Adrenal gland (tissue), 12 donors: ENCODE measurements around the gene MKNK2. TPM values are rescaled to one million over a fixed set of nuclear protein-coding genes. Genes with fewer than 3 reads are reported as not detected.

Experiments used
- DNase-seq, 7 donors: peaks; one replicate each; pipeline ENCODE4 v3.0.0-alpha.2; 2019 to 2020
- H3K27ac ChIP-seq, 5 donors: fragments of 200-600 bp; sonication (generic) in 4 of 5; 1 replicate in 3 of 5; 2 replicates in 2 of 5; pipeline versions ENCODE4 v1.5.1 to v1.8.0; 2016 to 2020; ENCODE audit warnings: mild to moderate bottlenecking in 1 of 5
- H3K27me3 ChIP-seq: fragments of 200-600 bp; 2 replicates; pipeline ENCODE4 v1.8.0; 2021
- H3K36me3 ChIP-seq, 2 donors: fragments of 200-600 bp; replicated peaks in 1 of 2; 1 replicate in 1 of 2; 2 replicates in 1 of 2; pipeline versions ENCODE4 v1.5.1 to v1.8.0; 2018 to 2022
- H3K4me1 ChIP-seq, 2 donors: fragments of 200-600 bp; replicated peaks in 1 of 2; 1 replicate in 1 of 2; 2 replicates in 1 of 2; pipeline versions ENCODE4 v1.5.1 to v1.8.0; 2018 to 2021
- H3K4me3 ChIP-seq, 4 donors: fragments of 200-600 bp; sonication (generic) in 3 of 4; one replicate each; pipeline ENCODE4 v1.5.1; 2016 to 2018
- H3K9me3 ChIP-seq, 3 donors: fragments of 200-600 bp; sonication (generic) in 1 of 3; replicated peaks in 1 of 3; 1 replicate in 2 of 3; 2 replicates in 1 of 3; pipeline versions ENCODE4 v1.5.1 to v1.8.0; 2016 to 2021
- CTCF ChIP-seq, 6 experiments: fragments of 450-650 bp in 4 of 6; fragments of 200-600 bp in 2 of 6; sonication (generic) in 1 of 6; IDR thresholded peaks; 1 replicate in 5 of 6; 2 replicates in 1 of 6; pipeline versions ENCODE4 v1.5.1 to v1.8.0; 2016 to 2021; ENCODE audit warnings: antibody characterized with exemption in 6 of 6, mild to moderate bottlenecking in 2 of 6, moderate library complexity in 1 of 6
- POLR2A ChIP-seq, 2 donors: fragments of 450-650 bp; IDR thresholded peaks; one replicate each; pipeline ENCODE4 v1.6.1; 2017; ENCODE audit warnings: antibody characterized with exemption in 2 of 2, mild to moderate bottlenecking in 2 of 2, moderate library complexity in 1 of 2
- WGBS, 4 donors: extraction: QIAGEN DNeasy Blood & Tissue Kit in 2 of 4; methylation state at CpG; one replicate each; pipeline versions ENCODE4 v1.1.5 to v1.1.7; 2013 to 2017; 5-methylcytosine and 5-hydroxymethylcytosine counted together
- intact Hi-C, 2 donors: fragments of 100-400 bp; cut with DNase I; formaldehyde crosslinking; loops; one replicate each; pipeline versions ENCODE4 v1.14.1 to v1.15.0; 2022 to 2023
- polyA plus RNA-seq, 3 donors: library from polyadenylated mRNA; stranded (reverse); fragments of 200-250 nt in 2 of 3; fragments of 350-450 nt in 1 of 3; fragmentation: Illumina TruSeq in 1 of 3; extraction: RNeasy Lipid Tissue Mini Kit (QIAGEN cat#74804) in 1 of 3; gene quantifications; one replicate each; pipeline ENCODE4 v1.2.3, GENCODE V29; 2013 to 2014
- total RNA-seq, 9 donors: library from RNA; depleted of rRNA in 4 of 9; stranded (reverse); fragments of >200 nt in 4 of 9; fragments of 120-200 nt in 1 of 9; fragmentation: NEBNext Ultra II Directional in 1 of 9; extraction: Animal tissue kit (Norgen Biotek cat#: 25700) in 1 of 9; gene quantifications; one replicate each; pipeline versions ENCODE4 v1.1.0 to v1.2.4, GENCODE V29; 2013 to 2023
- donor health status: healthy with polysubstance abuse.
- donor health status: Bipolar disorder and iron deficiency.
- donor health status: DM: yes; HTN: yes; CAD: no.
- donor health status: DM: no; HTN: no; CAD: no.
- donor health status: DM: no; HTN: no; CAD: no.
- donor health status: DM: yes; HTN: yes; CAD: no.

MKNK2 gene
- total and polyA plus RNA-seq, 12 donors: 25.5 to 440 (median 164) TPM

GRCh38 chr19:2099054-2099501, 48.0 kb upstream of the MKNK2 start:
- WGBS, 4 donors: 60 to 76% (median 61%) methylated on average over 2 to 16 of the region's 16 CpGs
- H3K36me3 ChIP-seq: peaks cover 0 to 39% of the 10 kb centered on the region in 2 donors
- H3K9me3 ChIP-seq: no peaks in the 10 kb centered on the region

GRCh38 chr19:2097886-2098327, 46.9 kb upstream of the MKNK2 start:
- H3K27me3 ChIP-seq: no peaks in the 10 kb centered on the region
- peaks cover 0 to 32% of the 10 kb centered on the region in 2 donors for H3K36me3 ChIP-seq
- H3K4me1 ChIP-seq: peaks cover 20 to 34% of the 10 kb centered on the region in 2 donors
- WGBS, 4 donors: 71 to 91% (median 83%) methylated on average over 12 to 23 of the region's 23 CpGs
- no peak overlapping the region for H3K4me3 ChIP-seq
- no peaks in the 10 kb centered on the region for H3K9me3 ChIP-seq
- peak overlapping the region in 1 of 5 donors; percentile 76 for H3K27ac ChIP-seq
- TF ChIP-seq POLR2A (IDR thresholded peaks at IDR 0.05) (no peak), CTCF (IDR thresholded peaks at IDR 0.05) (no peak)
- DNase-seq: peak in 1 of 7 donors; percentile 35
- intact Hi-C loops: no loop called here

More at GRCh38 chr19:2099054-2099501, 48.0 kb upstream of the MKNK2 start:
- TF ChIP-seq POLR2A (IDR thresholded peaks at IDR 0.05) (no peak), CTCF (IDR thresholded peaks at IDR 0.05) (no peak)
- H3K4me3 ChIP-seq: no peak overlapping the region
- no peaks in the 10 kb centered on the region for H3K27me3 ChIP-seq
- H3K27ac ChIP-seq: no peak overlapping the region
- intact Hi-C loops: no loop called here
- peaks cover 20 to 24% of the 10 kb centered on the region in 2 donors for H3K4me1 ChIP-seq
- no peak for DNase-seq

- H3K4me3 ChIP-seq: peak overlapping the region in 1 of 4 donors; percentile 43
- H3K4me1 ChIP-seq: peaks cover 20 to 36% of the 10 kb centered on the region in 2 donors
- H3K36me3 ChIP-seq: peaks cover 0 to 30% of the 10 kb centered on the region in 2 donors
- peak in 4 of 7 donors; percentile 40 to 55 (median 46) for DNase-seq
- no peaks in the 10 kb centered on the region for H3K27me3 ChIP-seq
- peak overlapping the region in 4 of 5 donors; percentile 53 to 76 (median 62) for H3K27ac ChIP-seq
- no peaks in the 10 kb centered on the region for H3K9me3 ChIP-seq
- no peak for TF ChIP-seq CTCF (IDR thresholded peaks at IDR 0.05)
- no peak for TF ChIP-seq POLR2A (IDR thresholded peaks at IDR 0.05)
- WGBS, 4 donors: 2 to 22% (median 20%) methylated on average over 1 to 30 of the region's 30 CpGs
- intact Hi-C loops: no loop called here
Measured at GRCh38 chr19:2097203-2097885, 46.3 kb upstream of the MKNK2 start.

- peaks cover 20 to 41% of the 10 kb centered on the region in 2 donors for H3K4me1 ChIP-seq
Measured at GRCh38 chr19:2096480-2097202, 45.6 kb upstream of the MKNK2 start, which contains the start of gene IZUMO4. Gene IZUMO4, plus strand, starts transcription at chr19:2096915. Its CDS starts 31 bp downstream, at chr19:2096946.

More at GRCh38 chr19:2096480-2097202, 45.6 kb upstream of the MKNK2 start, which contains the start of gene IZUMO4:
- peaks cover 0 to 24% of the 10 kb centered on the region in 2 donors for H3K36me3 ChIP-seq
- H3K4me3 ChIP-seq: peak within 1 kb of the TSS; percentile 1 to 64 (median 54)
- 0% methylated on average over 1 to 70 of the region's 70 CpGs; no CpG with 5 or more reads in 1 of the 4 donors for WGBS, 4 donors
- peak; percentile 98 to 100 (median 99) for DNase-seq
- H3K27ac ChIP-seq: peak within 1 kb of the TSS; percentile 75 to 93 (median 84)
- no peaks in the 10 kb centered on the region for H3K27me3 ChIP-seq
- H3K9me3 ChIP-seq: no peaks in the 10 kb centered on the region
- intact Hi-C loops: no loop called here
- TF ChIP-seq POLR2A (IDR thresholded peaks at IDR 0.05): peak in 1 of 2 donors; percentile 56
- TF ChIP-seq CTCF (IDR thresholded peaks at IDR 0.05): peak in 5 of 6 experiments; percentile 19 to 50 (median 34)
